Amygdala (tissue), 56 donors: Measurements from ENCODE around the gene ZNF521.
A peak's percentile ranks its signal among the peaks of the same experiment; 100 is the strongest.

Experiments
- DNase-seq, 56 donors: peaks; one replicate each; lab custom pipeline; 2025; lab: John Stamatoyannopoulos, UW

Gene ZNF521

DNA sequence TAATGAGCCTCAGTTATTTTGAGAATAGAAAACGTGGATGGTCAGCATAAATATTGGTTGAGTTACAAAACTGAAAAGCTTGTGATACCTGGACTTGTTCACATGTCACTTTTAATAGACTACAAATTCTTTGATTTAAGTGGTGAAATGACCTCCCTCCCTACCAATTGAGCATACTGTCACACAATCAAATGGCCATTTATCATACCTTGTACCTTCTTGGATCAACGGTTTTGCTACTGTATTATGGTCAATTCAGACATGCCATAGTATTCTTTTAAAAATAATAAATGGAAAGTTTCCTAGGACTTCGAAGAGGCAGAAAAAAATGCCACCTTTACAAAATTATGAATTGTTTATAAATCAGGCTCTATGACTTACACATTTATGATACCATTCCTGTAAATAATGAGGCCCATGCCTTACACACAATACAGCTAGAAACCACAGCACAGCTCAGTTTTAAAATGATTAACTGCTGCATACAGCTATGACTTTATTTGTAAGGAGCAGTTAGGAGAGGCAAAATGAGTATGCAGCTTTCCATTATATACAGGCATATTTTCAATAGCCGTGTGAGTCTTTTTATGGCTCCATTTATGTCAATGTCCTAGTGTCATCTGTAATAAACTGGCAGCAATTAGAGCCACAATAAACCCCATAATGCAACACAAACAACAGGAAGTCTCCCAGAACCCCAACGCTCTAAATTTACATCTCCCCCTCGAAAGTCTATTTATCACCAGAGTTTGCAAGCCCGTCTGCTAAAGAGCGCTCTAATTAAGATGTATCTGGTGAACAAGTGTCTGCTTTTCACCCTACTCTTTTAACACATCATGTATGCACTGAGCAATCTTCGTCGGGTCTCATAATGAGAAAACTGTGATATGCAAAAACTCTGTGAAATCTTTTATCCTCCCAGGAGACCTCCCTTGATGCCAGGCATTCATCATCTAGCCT lies 176.1 kb downstream of the ZNF521 start:
- no peak for DNase-seq

DNA sequence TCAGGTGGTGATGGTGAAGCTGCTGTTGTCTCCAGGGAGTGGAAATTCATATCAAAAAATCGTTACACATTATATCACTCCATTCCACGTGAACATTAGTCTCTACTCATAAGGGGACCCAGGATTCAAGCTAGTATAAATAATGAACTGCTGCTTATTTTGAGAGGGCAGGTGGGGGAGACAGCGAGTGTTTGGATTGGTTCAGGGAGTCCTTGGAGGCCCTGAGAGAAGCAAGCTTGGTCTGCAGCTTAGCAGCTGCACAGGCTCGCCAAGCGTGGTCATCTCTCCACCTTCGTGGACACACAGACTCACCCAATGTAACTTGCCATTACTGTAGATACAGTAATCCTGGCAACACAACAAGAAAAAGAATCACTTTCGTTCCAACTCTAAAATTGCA lies 177.6 kb downstream of the ZNF521 start:
- no peak for DNase-seq

DNA sequence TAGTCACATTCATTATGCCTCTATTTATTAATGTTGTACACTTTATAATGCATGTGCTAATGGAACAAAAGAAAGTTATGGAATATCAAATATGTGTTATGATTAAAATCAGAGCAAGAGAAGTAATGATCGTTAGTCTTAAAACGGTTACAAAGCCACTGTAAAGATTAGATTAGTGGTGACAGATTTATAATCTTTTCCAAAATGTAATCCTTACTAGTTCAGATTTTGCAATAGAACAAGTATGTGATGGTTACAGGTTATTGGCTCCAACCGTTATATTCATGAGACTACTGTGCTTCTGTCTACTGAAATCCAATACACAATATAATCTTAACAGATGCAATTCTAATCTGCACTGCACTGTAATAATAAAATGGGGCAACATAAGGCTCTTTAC lies 180.6 kb downstream of the ZNF521 start:
- no peak for DNase-seq

DNA sequence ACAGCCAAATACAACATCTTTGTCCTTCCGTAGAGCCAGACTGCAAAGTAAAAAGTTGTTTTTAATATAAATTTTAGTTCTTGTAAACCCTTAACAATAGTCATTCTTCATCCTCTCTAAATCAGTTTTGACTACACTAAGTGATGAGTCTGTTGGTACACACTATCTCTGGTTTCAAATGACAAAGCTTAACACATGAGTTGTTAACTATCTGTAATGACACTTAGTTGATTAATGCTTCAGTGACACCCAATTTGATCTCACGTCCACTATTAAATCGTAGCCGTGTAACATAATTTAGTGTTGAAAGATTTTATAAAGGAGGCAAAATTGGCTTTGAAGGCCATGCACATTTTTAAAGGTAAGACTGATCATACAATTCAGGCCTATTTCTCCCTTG lies 181.6 kb downstream of the ZNF521 start:
- DNase-seq: no peak

DNA sequence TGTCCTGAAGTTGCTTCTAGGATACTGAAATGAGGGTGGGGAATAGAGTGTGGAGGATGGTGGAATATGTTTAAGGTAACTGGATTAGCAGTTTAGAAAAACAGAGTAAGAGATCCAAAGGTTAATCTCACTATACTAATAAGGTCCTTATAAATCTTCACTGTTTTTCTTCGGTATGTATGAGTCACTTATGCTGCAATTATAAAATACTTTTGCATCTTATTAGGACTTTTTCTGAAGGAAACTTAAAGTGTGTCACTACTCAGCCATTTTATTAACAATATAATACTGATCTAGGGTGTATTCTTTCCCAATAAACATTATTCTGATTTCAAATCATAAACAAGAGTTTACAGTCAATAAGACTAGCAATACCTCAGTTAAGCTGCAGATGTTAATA lies 182.3 kb downstream of the ZNF521 start:
- DNase-seq: no peak

DNA sequence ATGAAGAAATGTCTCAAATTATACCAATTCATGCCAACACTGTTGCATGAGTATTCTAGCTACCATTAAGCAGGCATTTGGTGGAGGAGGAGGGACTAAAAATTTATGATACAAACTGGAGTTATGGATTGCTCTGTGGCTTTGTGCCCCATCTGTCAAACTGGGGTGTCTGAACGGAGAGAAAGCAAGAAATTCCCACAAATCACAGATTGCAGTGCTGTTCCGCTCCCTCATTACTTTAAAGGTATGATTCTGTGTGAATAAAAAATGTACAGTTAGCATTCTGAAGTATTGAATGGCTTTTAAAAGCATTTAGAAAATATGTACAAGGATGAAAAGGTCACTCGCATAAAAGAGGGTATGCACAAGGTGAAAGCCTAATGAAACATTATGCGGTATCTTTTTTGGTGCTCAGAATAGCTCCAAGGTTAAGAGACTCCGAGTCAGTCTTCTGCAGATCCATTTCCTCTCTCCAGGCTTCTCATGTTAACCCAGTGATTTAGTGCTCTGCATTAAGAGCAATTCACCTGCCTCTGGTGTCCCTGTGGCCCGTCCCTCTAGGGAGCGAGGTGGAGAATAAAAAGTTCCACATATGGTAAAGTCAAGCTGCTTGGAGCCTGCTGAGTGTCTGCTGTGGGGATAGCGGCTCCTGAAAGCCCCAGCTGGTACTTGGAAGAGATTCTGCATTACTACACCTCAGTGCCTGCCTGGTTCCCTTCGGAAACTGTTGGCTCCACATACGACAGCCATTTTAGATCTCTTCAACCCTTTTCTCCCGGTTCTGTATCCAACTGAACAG lies 184.2 kb downstream of the ZNF521 start:
- DNase-seq: no peak

DNA sequence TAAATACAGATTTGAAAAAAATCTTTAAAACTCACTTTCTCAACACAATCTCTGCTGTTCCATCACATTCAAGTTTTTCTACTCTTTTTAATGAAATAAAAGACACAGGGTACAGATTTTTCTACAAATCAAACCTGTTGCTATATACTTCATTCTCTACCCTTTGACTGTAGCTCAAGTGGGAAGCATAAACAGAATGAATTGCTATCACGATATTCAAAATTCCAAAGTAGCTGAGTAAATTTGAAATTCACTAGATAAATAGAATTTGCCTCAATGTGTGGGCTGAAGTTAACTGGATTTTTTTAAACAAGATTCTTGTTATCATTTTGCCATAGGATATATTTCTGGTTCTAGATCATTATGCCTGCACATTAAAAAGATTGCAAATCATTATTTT lies 185.9 kb downstream of the ZNF521 start:
- DNase-seq: no peak

DNA sequence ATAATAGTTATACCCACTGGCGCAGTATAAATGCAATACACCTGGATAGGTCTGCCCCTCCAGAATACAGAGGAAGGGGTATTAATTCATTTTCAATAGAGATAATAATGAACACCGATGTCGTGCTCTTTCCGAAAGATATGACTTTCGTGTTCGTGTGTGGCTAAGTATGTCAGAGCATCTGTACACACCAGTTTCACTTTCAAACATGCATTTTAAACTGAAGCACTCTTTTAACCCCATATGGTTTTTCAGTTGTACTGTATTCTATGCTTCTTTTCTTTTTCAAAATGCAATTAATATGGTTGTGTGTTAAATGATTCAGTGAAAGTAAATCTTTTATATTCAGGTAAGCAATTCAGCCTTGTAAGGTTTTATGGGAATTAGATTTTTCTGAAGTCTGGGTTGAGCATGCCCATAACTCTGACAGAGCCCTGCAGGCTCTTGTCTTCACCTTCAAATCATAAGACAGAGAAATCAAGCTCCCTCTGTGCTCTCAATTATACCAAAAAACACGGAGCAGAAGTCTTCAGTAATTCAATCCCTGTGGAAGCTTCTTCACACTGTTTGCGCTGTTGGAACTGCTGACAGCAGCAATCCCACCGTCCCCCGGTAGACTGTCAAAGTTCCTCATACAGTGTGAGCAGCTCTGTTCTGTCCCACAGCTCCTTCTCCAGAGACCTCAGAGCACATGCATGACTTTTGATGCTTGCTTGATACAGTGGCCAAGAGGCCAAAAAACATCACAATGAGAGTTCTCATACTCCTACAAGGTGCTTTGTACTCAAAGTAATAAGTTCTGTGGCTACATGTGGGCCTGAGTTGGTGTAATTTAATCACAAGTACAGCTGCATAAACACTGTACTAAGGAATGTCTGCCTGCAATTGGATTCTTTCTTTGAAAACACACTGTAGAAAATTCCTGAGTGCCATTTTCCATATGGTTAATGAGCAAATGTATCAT lies 186.8 kb downstream of the ZNF521 start:
- no peak for DNase-seq

DNA sequence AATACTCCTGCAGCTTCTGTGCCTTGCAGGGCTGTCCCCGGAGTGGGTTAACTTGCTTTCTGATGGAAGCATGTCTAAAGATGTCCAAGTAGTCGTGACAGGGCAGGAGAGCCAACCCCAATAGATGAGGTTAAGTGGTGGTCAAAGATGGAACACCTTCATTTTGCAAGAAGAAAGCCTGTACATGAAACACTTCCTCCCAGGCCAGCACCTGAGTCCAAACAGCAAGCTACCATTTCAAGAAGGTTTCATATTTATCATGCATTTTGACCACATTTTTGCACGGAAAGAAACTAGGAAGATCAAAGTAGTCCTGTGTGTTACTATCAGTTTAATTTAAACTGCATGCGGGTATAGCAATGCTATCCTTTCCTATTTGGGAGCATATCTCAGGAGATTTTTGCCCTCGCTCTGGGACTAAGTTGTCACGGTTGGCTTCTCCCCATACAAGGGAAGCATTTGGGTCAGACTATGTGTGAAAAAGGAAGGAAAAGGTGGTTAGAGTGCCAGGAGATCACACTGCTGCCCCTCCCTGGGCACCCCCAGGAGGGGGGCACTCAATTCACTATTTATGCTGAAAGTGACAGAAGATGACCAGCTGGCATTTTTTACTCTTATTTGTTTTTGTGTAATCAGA lies 187.6 kb downstream of the ZNF521 start:
- no peak for DNase-seq

DNA sequence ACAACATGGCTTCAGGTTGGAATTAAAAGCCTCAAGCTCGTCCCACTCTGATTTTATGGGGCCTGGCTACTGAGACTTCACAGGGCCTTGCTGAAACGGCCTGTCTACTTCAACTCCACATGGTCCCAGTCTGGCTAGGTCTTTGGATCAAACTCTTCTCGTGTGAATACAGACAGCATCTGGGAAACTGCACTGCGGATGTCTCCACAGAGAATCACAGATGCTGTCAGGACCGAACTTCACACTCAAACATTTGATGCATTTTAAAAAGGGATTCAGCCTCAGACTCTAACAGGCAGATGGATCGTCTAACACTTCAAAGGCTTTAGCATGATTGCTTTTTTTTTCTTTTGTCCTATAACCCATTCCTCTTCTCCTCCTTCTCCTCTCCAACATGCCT lies 198.5 kb downstream of the ZNF521 start:
- DNase-seq: no peak

DNA sequence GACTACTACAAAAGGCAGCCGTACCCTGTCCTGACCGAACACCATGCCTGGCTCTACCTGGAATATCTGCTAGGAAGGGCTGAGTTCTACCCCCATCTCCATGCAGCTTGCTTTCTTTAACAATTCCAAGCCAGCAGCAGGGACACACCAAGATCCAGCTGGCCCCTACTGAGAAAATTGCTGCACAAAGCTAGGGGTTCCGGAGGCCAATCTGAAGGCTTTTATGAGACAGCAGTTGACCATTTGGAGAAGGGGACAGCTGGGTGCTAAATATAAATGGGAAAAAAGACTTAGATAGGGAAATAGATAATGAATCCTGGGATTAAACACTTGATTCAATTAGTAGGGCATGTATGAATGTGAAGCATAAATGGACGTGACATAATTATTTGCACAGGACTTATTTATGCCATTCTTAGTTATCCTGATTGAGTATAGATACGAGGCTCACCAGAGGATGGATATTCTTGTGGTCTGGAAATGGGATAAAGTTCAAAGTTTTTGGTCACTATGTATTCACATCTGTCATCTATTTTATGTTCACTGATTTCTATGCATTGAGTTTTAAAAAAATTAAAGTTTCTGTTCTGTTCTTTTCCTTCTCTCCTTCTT lies 204.0 kb downstream of the ZNF521 start:
- no peak for DNase-seq

DNA sequence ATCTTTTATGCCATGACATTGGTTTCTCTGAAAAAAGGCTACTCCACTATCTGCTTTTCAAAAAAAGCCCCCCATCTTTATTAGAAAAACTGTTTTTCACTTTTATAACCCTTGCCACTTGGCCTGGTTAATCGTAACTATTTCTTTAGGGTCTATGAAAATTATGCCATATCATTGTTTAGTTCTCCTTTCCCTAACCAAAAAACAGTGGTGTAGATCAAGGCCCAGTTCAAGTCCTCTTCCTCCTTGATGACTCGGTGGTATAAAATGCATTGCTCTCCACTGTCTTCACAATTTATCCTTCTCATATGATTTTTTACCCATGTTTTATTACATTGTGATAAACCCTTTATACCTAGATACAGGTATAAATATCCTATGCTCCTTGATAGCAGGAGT lies 205.5 kb downstream of the ZNF521 start:
- DNase-seq: no peak

DNA sequence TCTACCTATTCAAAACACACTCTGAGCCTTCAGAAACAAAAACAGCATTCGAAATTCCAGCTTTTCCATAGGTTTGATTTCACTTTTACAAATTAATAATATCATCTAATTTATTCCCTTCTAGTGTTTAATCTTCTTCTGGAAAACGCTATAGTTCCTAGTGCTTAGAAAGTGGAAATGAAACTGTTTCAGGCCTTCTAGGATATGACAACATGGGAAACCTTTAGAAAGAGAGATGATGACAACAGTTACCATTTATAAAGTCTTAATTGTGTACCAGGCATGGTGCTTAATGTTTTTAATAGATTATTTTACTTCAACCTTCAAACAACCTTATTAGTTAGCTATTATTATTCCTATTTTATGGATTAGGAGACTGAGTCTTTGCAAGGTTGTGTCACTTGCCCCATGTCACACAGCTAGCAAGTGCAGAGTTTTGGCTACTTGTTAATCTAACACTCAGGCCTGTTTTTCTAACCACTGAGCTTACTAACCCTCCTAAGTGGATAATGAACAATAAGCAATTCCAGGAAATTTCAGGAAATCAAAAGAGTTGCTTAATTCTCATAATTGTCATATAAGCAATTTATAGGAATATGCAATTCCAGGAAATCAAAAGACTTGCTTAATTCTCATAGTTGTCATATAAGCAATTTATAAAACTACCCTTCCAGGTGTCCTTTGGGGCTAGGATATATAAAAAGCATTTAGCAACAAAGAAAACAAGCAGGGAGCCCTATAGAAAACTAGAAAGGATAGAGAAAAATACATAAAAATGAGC lies 206.0 kb downstream of the ZNF521 start:
- no peak for DNase-seq

DNA sequence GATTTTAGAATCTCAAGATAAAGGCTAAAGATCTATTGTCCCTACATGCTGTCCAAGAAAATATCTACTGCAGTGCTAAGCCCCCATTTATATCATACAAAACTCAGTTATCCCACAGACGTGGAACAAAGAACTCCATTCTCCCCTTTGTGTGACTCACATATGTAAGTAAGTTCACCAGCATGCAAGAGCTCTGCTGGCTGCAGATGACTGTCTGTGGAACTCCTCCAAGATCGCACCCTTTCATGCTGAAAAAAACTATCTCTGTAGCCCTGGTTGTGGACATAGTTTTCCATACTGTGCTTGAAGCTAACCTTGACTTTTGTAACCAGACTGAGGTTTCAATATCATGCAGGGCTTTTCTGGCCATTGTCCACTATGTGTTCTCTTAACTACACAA lies 207.1 kb downstream of the ZNF521 start:
- DNase-seq: peak in 7 of 56 donors; percentile 1 to 34 (median 5)

DNA sequence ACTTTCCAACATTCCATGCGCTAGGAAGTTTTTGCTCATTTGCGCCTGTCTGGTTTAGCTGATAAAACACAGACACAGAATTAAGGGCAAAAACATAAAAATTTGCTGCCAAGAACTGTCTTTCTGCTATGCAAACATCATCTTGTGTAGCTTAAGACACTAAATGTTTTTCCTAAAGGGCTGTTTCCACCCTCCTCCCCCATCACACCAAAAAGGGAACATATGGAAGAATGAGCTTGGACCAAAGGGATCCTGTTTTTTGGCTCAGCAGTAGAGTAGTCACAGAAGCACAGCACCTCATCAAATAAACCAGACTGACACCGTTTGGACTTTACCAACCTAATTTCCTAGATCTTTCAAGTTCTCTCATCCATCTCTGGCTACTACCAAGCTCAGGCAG lies 210.1 kb downstream of the ZNF521 start:
- no peak for DNase-seq

DNA sequence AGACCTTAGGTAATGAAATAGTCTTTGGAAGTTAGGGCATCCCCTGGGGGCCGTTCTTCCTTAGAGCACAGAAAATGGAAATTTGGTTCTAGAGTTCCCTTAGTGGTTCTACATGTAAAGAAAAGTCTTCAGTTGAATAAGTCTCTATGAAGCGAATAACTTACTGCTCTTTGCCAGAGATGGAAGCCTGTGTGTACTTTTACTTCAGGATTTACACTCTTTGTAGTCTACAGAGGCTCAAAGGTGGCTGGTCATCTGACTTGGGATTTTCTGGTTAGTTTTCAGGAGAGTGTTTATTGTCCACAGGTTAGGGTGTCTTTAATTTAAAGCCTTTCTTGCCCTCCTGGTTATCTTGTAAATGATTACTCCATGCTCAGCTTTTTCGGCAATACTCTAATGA lies 210.6 kb downstream of the ZNF521 start:
- DNase-seq: no peak

DNA sequence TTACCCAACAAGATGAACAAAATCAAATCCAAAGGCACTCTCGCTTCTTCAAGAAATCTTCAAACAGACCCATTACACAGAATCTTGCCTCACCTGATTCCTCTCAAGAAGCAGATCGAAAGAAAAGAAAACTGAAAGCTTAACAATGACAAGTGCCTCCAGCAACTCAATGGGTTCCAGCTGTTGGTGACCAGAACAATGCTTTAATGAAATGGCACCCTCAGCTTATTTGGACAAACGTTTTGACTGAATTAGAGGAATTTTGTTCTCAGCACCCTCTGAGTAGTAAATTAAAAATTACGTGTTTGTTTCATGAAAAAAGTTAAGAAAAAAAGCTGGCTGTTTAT lies 211.0 kb downstream of the ZNF521 start:
- DNase-seq: no peak

DNA sequence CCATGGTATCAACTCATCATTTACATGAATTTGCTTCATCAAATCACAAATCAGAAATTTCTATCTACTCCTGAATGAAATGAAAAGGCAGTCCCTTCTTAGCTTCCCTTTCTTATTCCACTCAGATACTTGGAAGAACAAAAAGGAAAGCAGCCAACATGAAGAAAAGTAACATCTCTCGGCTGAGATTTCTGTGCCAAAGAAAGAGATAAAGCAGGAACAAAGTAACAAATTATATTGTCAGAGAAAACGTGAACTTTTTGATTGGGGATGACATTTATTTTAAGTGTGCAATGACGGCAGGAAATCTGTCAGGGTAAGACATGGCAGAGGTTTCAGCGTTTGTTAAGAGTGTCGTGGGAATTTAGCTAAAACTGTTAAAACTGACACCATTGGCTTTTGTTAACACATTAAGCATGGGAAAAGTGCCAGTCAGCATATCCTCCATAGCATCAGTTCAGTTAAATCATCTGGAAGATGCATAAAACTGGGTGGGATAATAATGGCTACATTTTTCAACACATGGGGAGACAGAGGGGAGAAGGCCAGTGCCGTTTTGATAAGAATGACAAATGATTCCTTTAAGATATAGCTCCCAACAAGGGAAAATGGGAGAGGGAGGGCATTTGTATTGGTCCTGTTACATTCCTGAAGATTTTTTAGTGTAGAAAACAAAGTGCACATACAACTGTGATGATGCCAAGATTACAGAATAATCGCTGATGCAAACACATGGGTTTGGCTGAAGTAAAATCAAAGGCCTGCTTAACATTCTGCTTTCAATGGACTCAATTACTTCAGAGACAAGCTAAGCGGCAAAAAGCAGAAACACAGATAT lies 211.6 kb downstream of the ZNF521 start:
- DNase-seq: no peak
